IMR-90 (cell line): ENCODE data around the gene RHOH. TPM values are rescaled to one million over a fixed set of nuclear protein-coding genes. Genes with fewer than 3 reads are reported as not detected.

Experiments
- ATAC-seq: fragments of 200-7000 bp; cut with Tn5 transposase; 2 replicates; pipeline ENCODE4 v1.9.1; 2020; ENCODE audit warnings: low read depth, mild to moderate bottlenecking, moderate library complexity
- BruUV-seq: library from RNA; stranded (reverse); fragments of 400-500 nt; replicated peaks from 2 replicates; lab custom pipeline; 2021; lab: Mats Ljungman, UMichigan
- CTCF ChIA-PET: fragments of 300-600 bp; formaldehyde crosslinking; extraction: SDS; loops from one replicate; lab custom pipeline; 2021; ENCODE audit warnings: antibody characterized with exemption; lab: Yijun Ruan, JAX
- POLR2A ChIA-PET: fragments of 300-600 bp; sonication (Branson Sonifier 250); formaldehyde crosslinking; loops from one replicate; lab custom pipeline; 2022; ENCODE audit warnings: antibody characterized with exemption; ENCODE audit not compliant: unreplicated experiment; lab: Charles Lee
- DNase-seq: peaks from one replicate; pipeline ENCODE4 v3.0.0; 2013
- H2AFZ ChIP-seq: replicated peaks from 2 replicates; pipeline ENCODE3; 2013; ENCODE audit warnings: low read length, mild to moderate bottlenecking; ENCODE audit not compliant: poor library complexity
- H2AK5ac ChIP-seq: 2 replicates; pipeline ENCODE4 v1.6.1; 2013; ENCODE audit warnings: low read depth, low read length, inconsistent platforms
- H2AK9ac ChIP-seq: replicated peaks from 2 replicates; pipeline ENCODE3; 2013; ENCODE audit warnings: mild to moderate bottlenecking, low read depth, low read length, moderate library complexity; ENCODE audit not compliant: poor library complexity
- H2BK120ac ChIP-seq: 2 replicates; pipeline ENCODE4 v1.6.1; 2013; ENCODE audit warnings: low read depth, low read length, inconsistent platforms
- H2BK15ac ChIP-seq: 3 replicates; pipeline ENCODE4 v1.6.1; 2013; ENCODE audit warnings: low read depth, low read length, inconsistent platforms
- H2BK20ac ChIP-seq: 2 replicates; pipeline ENCODE4 v1.6.1; 2013; ENCODE audit warnings: low read depth, mild to moderate bottlenecking, inconsistent platforms, low read length, moderate library complexity
- H2BK5ac ChIP-seq: 2 replicates; pipeline ENCODE4 v1.6.1; 2013; ENCODE audit warnings: mild to moderate bottlenecking, low read depth, low read length, inconsistent platforms; ENCODE audit not compliant: poor library complexity, severe bottlenecking
- H3K14ac ChIP-seq: replicated peaks from 2 replicates; pipeline ENCODE4 v1.6.1; 2013; ENCODE audit warnings: low read depth, low read length, inconsistent platforms
- H3K18ac ChIP-seq: 2 replicates; pipeline ENCODE4 v1.6.1; 2013; ENCODE audit warnings: low read depth, low read length, control low read depth
- H3K23ac ChIP-seq: 2 replicates; pipeline ENCODE4 v1.6.1; 2013; ENCODE audit warnings: low read depth, low read length, inconsistent platforms
- H3K27ac ChIP-seq: 2 replicates; pipeline ENCODE4 v1.5.1; 2013; ENCODE audit warnings: mild to moderate bottlenecking, control low read depth, low read length; ENCODE audit not compliant: insufficient read depth
- H3K27me3 ChIP-seq: 2 replicates; pipeline ENCODE4 v1.6.1; 2013; ENCODE audit warnings: low read length; ENCODE audit not compliant: control insufficient read depth, insufficient read depth
- H3K36me3 ChIP-seq: 2 replicates; pipeline ENCODE4 v1.6.1; 2013; ENCODE audit warnings: low read length, mixed read lengths; ENCODE audit not compliant: control insufficient read depth, insufficient read depth
- H3K4ac ChIP-seq: 2 replicates; pipeline ENCODE4 v1.6.1; 2013; ENCODE audit warnings: low read depth, low read length, inconsistent platforms
- H3K4me1 ChIP-seq: 2 replicates; pipeline ENCODE4 v1.6.1; 2013; ENCODE audit warnings: low read length, mixed read lengths; ENCODE audit not compliant: control insufficient read depth, insufficient read depth
- H3K4me2 ChIP-seq: 2 replicates; pipeline ENCODE4 v1.6.1; 2013; ENCODE audit warnings: low read depth, mild to moderate bottlenecking, control low read depth, low read length, moderate library complexity
- H3K4me3 ChIP-seq: 2 replicates; pipeline ENCODE4 v1.5.1; 2013; ENCODE audit warnings: low read depth, mild to moderate bottlenecking, control low read depth, low read length, moderate library complexity; ENCODE audit not compliant: insufficient read depth
- H3K56ac ChIP-seq: 2 replicates; pipeline ENCODE4 v1.6.1; 2013; ENCODE audit warnings: low read length, inconsistent platforms; ENCODE audit not compliant: insufficient read depth; ENCODE audit errors: extremely low read depth
- H3K79me1 ChIP-seq, 2 experiments: 2 replicates each; pipeline ENCODE4 v1.6.1; 2013; ENCODE audit warnings: low read length in 2 of 2, inconsistent platforms in 1 of 2, low read depth in 1 of 2
- H3K9ac ChIP-seq: 2 replicates; pipeline ENCODE4 v1.6.1; 2013; ENCODE audit warnings: low read depth, low read length, control low read depth
- H3K9me1 ChIP-seq: 2 replicates; pipeline ENCODE4 v1.6.1; 2013; ENCODE audit warnings: low read length, inconsistent platforms; ENCODE audit not compliant: insufficient read depth
- H3K9me3 ChIP-seq: 2 replicates; pipeline ENCODE4 v1.6.1; 2013; ENCODE audit warnings: low read length; ENCODE audit not compliant: control insufficient read depth, insufficient read depth
- H4K20me1 ChIP-seq: 2 replicates; pipeline ENCODE4 v1.6.1; 2013; ENCODE audit warnings: low read length, inconsistent platforms; ENCODE audit not compliant: insufficient read depth
- H4K5ac ChIP-seq: 2 replicates; pipeline ENCODE4 v1.6.1; 2013; ENCODE audit warnings: mild to moderate bottlenecking, low read depth, low read length, control low read depth
- H4K8ac ChIP-seq, 2 experiments: 2 replicates each; pipeline ENCODE4 v1.6.1; 2013; ENCODE audit warnings: low read depth in 2 of 2, low read length in 2 of 2, control low read depth in 1 of 2, inconsistent platforms in 1 of 2
- H4K91ac ChIP-seq: 2 replicates; pipeline ENCODE4 v1.6.1; 2013; ENCODE audit warnings: low read depth, low read length, inconsistent platforms; ENCODE audit not compliant: insufficient read depth
- BHLHE40 ChIP-seq: fragments of 150-350 bp; IDR thresholded peaks from 2 replicates; pipeline ENCODE4 v1.6.1; 2016; ENCODE audit warnings: mild to moderate bottlenecking, low read depth, low read length
- CEBPB ChIP-seq: IDR thresholded peaks from 2 replicates; pipeline ENCODE4 v1.6.1; 2012; ENCODE audit warnings: low read depth, low read length, improper control_type of control experiment
- CHD1 ChIP-seq: IDR thresholded peaks from 2 replicates; pipeline ENCODE4 v1.6.1; 2012; ENCODE audit warnings: low read depth, low read length, improper control_type of control experiment
- MAFK ChIP-seq: IDR thresholded peaks from 2 replicates; pipeline ENCODE4 v1.6.1; 2012; ENCODE audit warnings: low read depth, low read length, improper control_type of control experiment
- MAZ ChIP-seq: IDR thresholded peaks from 2 replicates; pipeline ENCODE4 v1.6.1; 2012; ENCODE audit warnings: low read depth, mild to moderate bottlenecking, low read length, improper control_type of control experiment, moderate library complexity, borderline replicate concordance
- MXI1 ChIP-seq: IDR thresholded peaks from 2 replicates; pipeline ENCODE4 v1.6.1; 2012; ENCODE audit warnings: low read depth, mild to moderate bottlenecking, low read length, moderate library complexity, borderline replicate concordance
- NFE2L2 ChIP-seq: fragments of 150-350 bp; IDR thresholded peaks from 2 replicates; pipeline ENCODE4 v1.6.1; 2016; ENCODE audit warnings: low read depth, mild to moderate bottlenecking, low read length
- POLR2A ChIP-seq: IDR thresholded peaks from 2 replicates; pipeline ENCODE4 v1.6.1; 2012; ENCODE audit warnings: mild to moderate bottlenecking, low read depth, low read length
- RAD21 ChIP-seq: IDR thresholded peaks from 2 replicates; pipeline ENCODE4 v1.6.1; 2012; ENCODE audit warnings: low read length, improper control_type of control experiment
- RCOR1 ChIP-seq: IDR thresholded peaks from 2 replicates; pipeline ENCODE4 v1.6.1; 2012; ENCODE audit warnings: mild to moderate bottlenecking, low read length, improper control_type of control experiment; ENCODE audit not compliant: insufficient replicate concordance
- WGBS, 2 experiments: methylation state at CpG; one replicate each; pipeline versions ENCODE4 v1.1.5 to v1.1.7; 2013; ENCODE audit warnings: missing lambda C conversion rate in 2 of 2; ENCODE audit not compliant: insufficient read length in 1 of 2; ENCODE audit errors: extremely low coverage in 2 of 2; 5-methylcytosine and 5-hydroxymethylcytosine counted together
- dilution Hi-C: fragments of 300-500 bp; cut with HindIII; formaldehyde crosslinking; loops from one replicate; pipeline ENCODE4 v1.14.3; 2018; ENCODE audit warnings: low sequenced_read_pairs; ENCODE audit not compliant: unreplicated experiment
- in situ Hi-C: fragments of 300-500 bp; cut with MboI; formaldehyde crosslinking; loops from 3 replicates; pipeline ENCODE4 v1.14.3; 2019; ENCODE audit warnings: low sequenced_read_pairs, inconsistent platforms, mixed read lengths
- intact Hi-C: fragments of 100-400 bp; cut with micrococcal nuclease; formaldehyde crosslinking; loops from 2 replicates; pipeline ENCODE4 v1.10.0; 2022
- polyA plus RNA-seq, 3 experiments: library from polyadenylated mRNA; depleted of rRNA; stranded (reverse); fragments of >200 nt; gene quantifications; 2 replicates each; pipeline ENCODE4 v1.2.3, GENCODE V29; 2012; ENCODE audit warnings: low replicate concordance in 1 of 3
- total RNA-seq: library from RNA; depleted of rRNA; stranded (reverse); fragments of >200 nt; gene quantifications from 2 replicates; pipeline ENCODE4 v1.2.3, GENCODE V29; 2012
- TF ChIP-seq, protein P1 (sequence below): conservative IDR thresholded peaks from 2 replicates; pipeline ENCODE4 v1.5.1; 2012; ENCODE audit warnings: mild to moderate bottlenecking, low read depth, low read length, improper control_type of control experiment
- TF ChIP-seq, protein P2 (sequence below): fragments of 150-350 bp; IDR thresholded peaks from 2 replicates; pipeline ENCODE4 v1.6.1; 2016; ENCODE audit warnings: low read depth, mild to moderate bottlenecking, low read length, moderate library complexity, borderline replicate concordance

The RHOH gene
- total and polyA plus RNA-seq, 2 of the 4 experiments (the other 2 are of a cell fraction), result not detected

DNA sequence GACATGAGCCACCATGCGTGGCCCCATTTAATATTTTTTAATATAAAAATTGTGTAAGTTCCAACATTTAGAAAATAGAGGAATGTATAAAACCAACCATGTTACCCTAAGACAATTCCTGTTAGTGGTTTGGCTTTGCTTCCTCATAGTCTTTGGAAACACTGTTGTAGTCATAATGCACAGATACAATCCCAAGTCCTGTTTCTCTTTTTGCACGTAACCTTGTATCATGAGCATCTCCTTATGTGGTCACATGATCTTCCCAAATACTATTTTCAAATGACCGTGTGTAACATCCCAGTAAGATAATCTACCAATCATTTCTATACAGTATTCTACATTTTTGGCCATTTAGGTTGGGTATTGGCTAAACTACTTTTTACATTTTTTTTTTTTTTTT lies 13.9 kb upstream of the RHOH start:
- Histone ChIP-seq H2BK15ac (no peak overlapping the region), H3K14ac (no peak overlapping the region), H4K91ac (no peak overlapping the region), H3K4me3 (no peak overlapping the region), H3K27me3 (no peaks in the 10 kb centered on the region; the same call in 1 of the 2 replicates), H2BK20ac (no peak overlapping the region), H3K9me1 (no peaks in the 10 kb centered on the region), H2AFZ (no peak overlapping the region), H3K9ac (no peak overlapping the region), H3K4me2 (no peak overlapping the region), H3K4ac (no peak overlapping the region), H3K18ac (no peak overlapping the region), H3K4me1 (no peaks in the 10 kb centered on the region), H3K79me1 (no peaks in the 10 kb centered on the region), H3K56ac (no peak overlapping the region), H2BK5ac (no peak overlapping the region), H3K9me3 (no peaks in the 10 kb centered on the region), H2AK5ac (no peak overlapping the region), H2BK120ac (no peak overlapping the region), H4K8ac (no peak overlapping the region), H4K5ac (no peak overlapping the region), H3K23ac (no peak overlapping the region), H3K27ac (no peak overlapping the region), H3K36me3 (no peaks in the 10 kb centered on the region), H2AK9ac (no peak overlapping the region), H4K20me1 (no peaks in the 10 kb centered on the region)
- no peak for DNase-seq
- intact Hi-C loops, result no loop called here
- in situ Hi-C loops, result no loop called here
- ChIA-PET CTCF (no interaction called here), POLR2A (no interaction called here)
- no TSS peak for BruUV-seq
- dilution Hi-C loops, result no loop called here
- no peak for ATAC-seq
- WGBS, 2 experiments, result no CpG with 5 or more reads among the region's 3 CpGs
- TF ChIP-seq BHLHE40 (no peak), RAD21 (no peak), MAZ (no peak), CEBPB (no peak), RCOR1 (no peak), NFE2L2 (no peak), CHD1 (no peak), MXI1 (no peak), POLR2A (no peak), MAFK (no peak)
- TF ChIP-seq, protein P1, sequence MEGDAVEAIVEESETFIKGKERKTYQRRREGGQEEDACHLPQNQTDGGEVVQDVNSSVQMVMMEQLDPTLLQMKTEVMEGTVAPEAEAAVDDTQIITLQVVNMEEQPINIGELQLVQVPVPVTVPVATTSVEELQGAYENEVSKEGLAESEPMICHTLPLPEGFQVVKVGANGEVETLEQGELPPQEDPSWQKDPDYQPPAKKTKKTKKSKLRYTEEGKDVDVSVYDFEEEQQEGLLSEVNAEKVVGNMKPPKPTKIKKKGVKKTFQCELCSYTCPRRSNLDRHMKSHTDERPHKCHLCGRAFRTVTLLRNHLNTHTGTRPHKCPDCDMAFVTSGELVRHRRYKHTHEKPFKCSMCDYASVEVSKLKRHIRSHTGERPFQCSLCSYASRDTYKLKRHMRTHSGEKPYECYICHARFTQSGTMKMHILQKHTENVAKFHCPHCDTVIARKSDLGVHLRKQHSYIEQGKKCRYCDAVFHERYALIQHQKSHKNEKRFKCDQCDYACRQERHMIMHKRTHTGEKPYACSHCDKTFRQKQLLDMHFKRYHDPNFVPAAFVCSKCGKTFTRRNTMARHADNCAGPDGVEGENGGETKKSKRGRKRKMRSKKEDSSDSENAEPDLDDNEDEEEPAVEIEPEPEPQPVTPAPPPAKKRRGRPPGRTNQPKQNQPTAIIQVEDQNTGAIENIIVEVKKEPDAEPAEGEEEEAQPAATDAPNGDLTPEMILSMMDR, result no peak
- TF ChIP-seq, protein P2, sequence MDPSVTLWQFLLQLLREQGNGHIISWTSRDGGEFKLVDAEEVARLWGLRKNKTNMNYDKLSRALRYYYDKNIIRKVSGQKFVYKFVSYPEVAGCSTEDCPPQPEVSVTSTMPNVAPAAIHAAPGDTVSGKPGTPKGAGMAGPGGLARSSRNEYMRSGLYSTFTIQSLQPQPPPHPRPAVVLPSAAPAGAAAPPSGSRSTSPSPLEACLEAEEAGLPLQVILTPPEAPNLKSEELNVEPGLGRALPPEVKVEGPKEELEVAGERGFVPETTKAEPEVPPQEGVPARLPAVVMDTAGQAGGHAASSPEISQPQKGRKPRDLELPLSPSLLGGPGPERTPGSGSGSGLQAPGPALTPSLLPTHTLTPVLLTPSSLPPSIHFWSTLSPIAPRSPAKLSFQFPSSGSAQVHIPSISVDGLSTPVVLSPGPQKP, result no peak
